ENCODE results near the gene OR7C2. TPM values are rescaled to one million over a fixed set of nuclear protein-coding genes. Genes with fewer than 3 reads are reported as not detected.

OR7C2 gene
- total and polyA plus RNA-seq, 2 of the 8 experiments (the other 6 are each of a cell fraction or from before 2014, with no cell fraction given), result not detected

DNA sequence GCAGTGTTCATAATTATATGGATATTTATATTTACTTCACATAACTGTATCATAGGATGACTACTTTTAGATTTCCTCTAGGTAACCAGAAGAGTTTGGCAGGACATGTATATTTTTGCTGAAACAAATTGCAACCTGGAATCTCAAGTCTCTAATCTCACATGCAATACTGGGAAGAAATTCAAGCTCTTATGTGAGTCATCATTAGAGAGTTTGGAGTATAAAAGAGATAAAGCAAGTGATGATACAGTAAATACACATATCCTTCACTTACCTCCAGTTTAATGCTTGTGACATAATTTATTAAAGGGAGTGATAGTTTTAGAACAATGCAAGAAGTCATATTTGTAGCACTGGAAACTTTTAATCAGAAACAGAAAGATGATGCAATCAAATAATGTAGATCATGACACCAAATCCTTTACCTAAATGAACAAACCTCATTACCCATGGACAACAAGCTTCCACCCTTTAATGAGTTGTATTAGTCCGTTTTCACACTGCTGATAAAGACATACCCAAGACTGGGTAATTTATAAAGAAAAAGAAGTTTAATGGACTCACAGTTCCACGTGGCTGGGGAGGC, 39.5 kb upstream of the OR7C2 start:
- Histone ChIP-seq H3K4ac (replicated peaks; ENCODE audit: insufficient read length, low read depth, low read length) (no peak overlapping the region), H3K4me2 (ENCODE audit: insufficient read depth in 1 of 2, low read depth in 2 of 2, low read length in 2 of 2) (no peak overlapping the region), H3K9me3 (ENCODE audit: insufficient read depth in 2 of 2, low read depth in 1 of 2, low read length in 1 of 2) (peaks cover 36 to 50% of the 10 kb centered on the region in 2 experiments), H4K5ac (ENCODE audit: insufficient read length, low read depth, low read length) (no peak overlapping the region), H3K79me2 (ENCODE audit: control insufficient read depth in 1 of 2, insufficient read depth in 2 of 2, low read length in 2 of 2) (no peaks in the 10 kb centered on the region), H2BK15ac (ENCODE audit: low read length) (no peak overlapping the region), H2BK12ac (ENCODE audit: low read depth, low read length) (no peak overlapping the region), H3K27ac (ENCODE audit: low read depth, low read length) (no peak overlapping the region), H2AFZ (ENCODE audit: low read length) (no peak overlapping the region), H3K18ac (ENCODE audit: extremely low read depth, low read length) (no peak overlapping the region), H2BK5ac (ENCODE audit: low read depth, low read length) (no peak overlapping the region), H3K9ac (replicated peaks in 1 of 4; ENCODE audit: extremely low read depth in 1 of 4, low read depth in 3 of 4, low read length in 3 of 4) (no peak overlapping the region), H3K4me3 (ENCODE audit: extremely low read depth in 1 of 4, insufficient read depth in 2 of 4, low read depth in 3 of 4, low read length in 4 of 4) (no peak overlapping the region), H3K23me2 (ENCODE audit: low read depth, low read length) (no peaks in the 10 kb centered on the region), H2AK5ac (ENCODE audit: low read depth, low read length) (no peak overlapping the region), H3K56ac (replicated peaks; ENCODE audit: insufficient read length, low read depth, low read length) (no peak overlapping the region), H2BK120ac (replicated peaks; ENCODE audit: low read depth, low read length) (no peak overlapping the region), H3K36me3 (ENCODE audit: control insufficient read depth in 2 of 4, insufficient read depth in 4 of 4, low read length in 3 of 4) (no peaks in the 10 kb centered on the region; a peak in 1 of 8 replicates), H3K27me3 (replicated peaks in 1 of 4; ENCODE audit: control insufficient read depth in 3 of 4, extremely low read depth in 1 of 4, insufficient read depth in 3 of 4, low read length in 3 of 4) (no peaks in the 10 kb centered on the region), H3K23ac (ENCODE audit: insufficient read length) (no peak overlapping the region), H2BK20ac (ENCODE audit: low read length) (no peak overlapping the region), H3K4me1 (replicated peaks in 1 of 4; ENCODE audit: control insufficient read depth in 3 of 4, insufficient read depth in 4 of 4, low read length in 3 of 4) (no peaks in the 10 kb centered on the region), H4K20me1 (replicated peaks in 1 of 2; ENCODE audit: control insufficient read depth in 1 of 2, insufficient read depth in 2 of 2, low read length in 2 of 2) (no peaks in the 10 kb centered on the region), H3K14ac (ENCODE audit: insufficient read length) (no peak overlapping the region), H4K8ac (ENCODE audit: extremely low read depth, insufficient read depth, low read length) (no peak overlapping the region), H4K91ac (replicated peaks; ENCODE audit: insufficient read length, low read length) (no peak overlapping the region), H3K79me1 (ENCODE audit: low read depth, low read length) (no peaks in the 10 kb centered on the region)
- ChIA-PET CTCF (ENCODE audit: partially characterized antibody) (no interaction called here), POLR2A (ENCODE audit: partially characterized antibody) (no interaction called here)
- TF ChIP-seq CBX5 (IDR thresholded peaks at IDR 0.05; ENCODE audit: low read depth, low read length), result no peak
- no peak for TF ChIP-seq CTBP2 (IDR thresholded peaks at IDR 0.05; ENCODE audit: borderline replicate concordance, insufficient read depth, insufficient read length, low read length)
- no peak for TF ChIP-seq NRF1 (IDR thresholded peaks at IDR 0.05; ENCODE audit: low read depth, low read length)
- no peak for TF ChIP-seq POLR2AphosphoS5 (IDR thresholded peaks at IDR 0.05; ENCODE audit: low read depth, low read length)
- TF ChIP-seq YY1 (IDR thresholded peaks at IDR 0.05; ENCODE audit: low read depth, low read length), result no peak
- TF ChIP-seq EP300 (IDR thresholded peaks at IDR 0.05; ENCODE audit: borderline replicate concordance in 1 of 2, low read depth in 2 of 2, low read length in 2 of 2), result no peak
- no peak for TF ChIP-seq SP2 (IDR thresholded peaks at IDR 0.05; ENCODE audit: low read length)
- TF ChIP-seq BRCA1 (IDR thresholded peaks at IDR 0.05; ENCODE audit: low read depth, low read length), result no peak
- no peak for TF ChIP-seq RAD21 (IDR thresholded peaks at IDR 0.05 in 1 of 2, conservative IDR thresholded peaks at IDR 0.05 in 1 of 2; ENCODE audit: low read depth in 2 of 2, low read length in 2 of 2)
- TF ChIP-seq MAFK (IDR thresholded peaks at IDR 0.05; ENCODE audit: low read depth, low read length), result no peak
- TF ChIP-seq, protein P1, sequence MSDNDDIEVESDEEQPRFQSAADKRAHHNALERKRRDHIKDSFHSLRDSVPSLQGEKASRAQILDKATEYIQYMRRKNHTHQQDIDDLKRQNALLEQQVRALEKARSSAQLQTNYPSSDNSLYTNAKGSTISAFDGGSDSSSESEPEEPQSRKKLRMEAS (IDR thresholded peaks at IDR 0.05), result no peak
- FAIRE-seq (no peak), DNase-seq (ENCODE audit: low read depth in 1 of 2, low spot score in 2 of 2) (no peak)
- WGBS, 2 experiments (ENCODE audit: extremely low coverage in 1 of 2, insufficient coverage in 1 of 2, insufficient read length in 1 of 2, insufficient replicate concordance in 2 of 2, low coverage in 1 of 2, low lambda C conversion rate in 2 of 2, missing lambda C conversion rate in 1 of 2), result 6% methylated on average over 2 of the region's 2 CpGs; no CpG with 5 or more reads in 1 of the 2 experiments
